ENCODE data around the gene ZNF385C. TPM values are rescaled to one million over a fixed set of nuclear protein-coding genes. Genes with fewer than 3 reads are reported as not detected.

ZNF385C gene
- total RNA-seq, 1 donor from 2014 or later = 0.16 TPM

- Mint-ChIP-seq H3K36me3 (ENCODE audit: unreplicated experiment) (no peaks in the 10 kb centered on the region), H3K9me3 (ENCODE audit: unreplicated experiment) (no peaks in the 10 kb centered on the region), H3K27me3 (ENCODE audit: unreplicated experiment) (peaks cover 15% of the 10 kb centered on the region), H3K4me3 (ENCODE audit: unreplicated experiment) (no peak overlapping the region), H3K4me1 (ENCODE audit: unreplicated experiment) (peaks cover 10% of the 10 kb centered on the region), H3K27ac (ENCODE audit: unreplicated experiment) (no peak overlapping the region)
- DNase-seq (ENCODE audit: extremely low spot score, unreplicated experiment) = no peak
- TF ChIP-seq CTCF (IDR thresholded peaks at IDR 0.05) = no peak
These were observed 1.7 kb downstream of the ZNF385C start for GRCh38 chr17:42096360-42097111.

DNA sequence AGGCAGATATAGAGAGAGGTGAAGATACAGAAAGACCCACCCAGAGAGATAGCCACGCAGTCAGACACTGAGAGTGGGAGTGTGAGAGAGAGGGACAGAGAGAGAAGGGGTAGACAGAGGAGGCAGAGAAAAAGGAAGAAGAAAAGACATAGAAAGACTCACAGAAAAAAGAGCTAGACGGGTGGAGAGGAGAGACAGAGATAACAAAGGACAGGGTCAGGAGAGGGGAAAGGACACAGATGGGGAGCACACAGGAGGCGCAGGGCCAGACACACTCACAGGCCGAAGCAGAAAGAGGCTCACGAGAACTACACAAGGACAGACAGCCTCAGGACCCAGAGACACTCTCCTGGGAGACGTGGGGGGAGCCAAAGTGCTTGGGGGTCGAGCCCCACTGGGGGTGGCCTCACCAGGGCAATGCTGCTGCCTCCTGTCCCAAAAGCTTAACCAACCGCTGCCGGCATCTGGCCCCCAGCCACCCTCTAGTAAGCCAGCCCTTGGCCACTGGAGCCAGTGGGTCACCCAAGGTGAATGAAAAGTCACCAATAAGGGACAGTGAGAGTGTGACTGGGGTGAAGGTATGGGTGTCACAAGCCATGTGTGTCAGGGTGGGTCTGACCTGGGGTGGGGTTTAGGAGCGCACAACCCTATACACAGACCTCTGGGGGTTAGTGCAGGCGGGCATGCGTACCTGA lies 3.8 kb downstream of the ZNF385C start:
- Mint-ChIP-seq H3K9me3 (ENCODE audit: unreplicated experiment) (no peaks in the 10 kb centered on the region), H3K36me3 (ENCODE audit: unreplicated experiment) (no peaks in the 10 kb centered on the region), H3K4me3 (ENCODE audit: unreplicated experiment) (no peak overlapping the region), H3K4me1 (ENCODE audit: unreplicated experiment) (peaks cover 10% of the 10 kb centered on the region), H3K27me3 (ENCODE audit: unreplicated experiment) (peaks cover 17% of the 10 kb centered on the region), H3K27ac (ENCODE audit: unreplicated experiment) (no peak overlapping the region)
- no peak for DNase-seq (ENCODE audit: extremely low spot score, unreplicated experiment)
- no peak for TF ChIP-seq CTCF (IDR thresholded peaks at IDR 0.05)

GRCh38 chr17:42092939-42093338 lies 5.3 kb downstream of the ZNF385C start:
- DNase-seq (ENCODE audit: extremely low spot score, unreplicated experiment) = no peak
- no peak overlapping the region for H3K27ac Mint-ChIP-seq (ENCODE audit: unreplicated experiment)
- peaks cover 25% of the 10 kb centered on the region for H3K27me3 Mint-ChIP-seq (ENCODE audit: unreplicated experiment)
- H3K4me1 Mint-ChIP-seq (ENCODE audit: unreplicated experiment) = peaks cover 8% of the 10 kb centered on the region
- H3K36me3 Mint-ChIP-seq (ENCODE audit: unreplicated experiment) = no peaks in the 10 kb centered on the region
- TF ChIP-seq CTCF (IDR thresholded peaks at IDR 0.05) = no peak
- H3K9me3 Mint-ChIP-seq (ENCODE audit: unreplicated experiment) = no peaks in the 10 kb centered on the region
- H3K4me3 Mint-ChIP-seq (ENCODE audit: unreplicated experiment) = no peak overlapping the region

- DNase-seq (ENCODE audit: extremely low spot score, unreplicated experiment) = no peak
- peaks cover 8% of the 10 kb centered on the region for H3K4me1 Mint-ChIP-seq (ENCODE audit: unreplicated experiment)
- TF ChIP-seq CTCF (IDR thresholded peaks at IDR 0.05) = no peak
- H3K27me3 Mint-ChIP-seq (ENCODE audit: unreplicated experiment) = peaks cover 16% of the 10 kb centered on the region
- no peaks in the 10 kb centered on the region for H3K36me3 Mint-ChIP-seq (ENCODE audit: unreplicated experiment)
- H3K4me3 Mint-ChIP-seq (ENCODE audit: unreplicated experiment) = no peak overlapping the region
- H3K27ac Mint-ChIP-seq (ENCODE audit: unreplicated experiment) = no peak overlapping the region
- no peaks in the 10 kb centered on the region for H3K9me3 Mint-ChIP-seq (ENCODE audit: unreplicated experiment)
These were observed 7.1 kb downstream of the ZNF385C start for GRCh38 chr17:42090964-42091790.
